HG02571 (cell line): ENCODE data around the gene SH2D2A.

Experiments used
- ATAC-seq: cut with Tn5 transposase; IDR thresholded peaks from one replicate; pipeline ENCODE4 v1.9.1; 2021; ENCODE audit warnings: mild to moderate bottlenecking, moderate library complexity; ENCODE audit not compliant: unreplicated experiment

The SH2D2A gene

GRCh38 chr1:156816561-156817328 is at the start of gene SH2D2A:
SH2D2A (minus strand) TSS chr1:156816848; CDS start chr1:156816708, 140 bp downstream.
- ATAC-seq = no peak

GRCh38 chr1:156865865-156866248 is 49.2 kb upstream of the SH2D2A start:
- ATAC-seq = no peak

GRCh38 chr1:156865258-156865657 is 48.6 kb upstream of the SH2D2A start:
- ATAC-seq = no peak

DNA sequence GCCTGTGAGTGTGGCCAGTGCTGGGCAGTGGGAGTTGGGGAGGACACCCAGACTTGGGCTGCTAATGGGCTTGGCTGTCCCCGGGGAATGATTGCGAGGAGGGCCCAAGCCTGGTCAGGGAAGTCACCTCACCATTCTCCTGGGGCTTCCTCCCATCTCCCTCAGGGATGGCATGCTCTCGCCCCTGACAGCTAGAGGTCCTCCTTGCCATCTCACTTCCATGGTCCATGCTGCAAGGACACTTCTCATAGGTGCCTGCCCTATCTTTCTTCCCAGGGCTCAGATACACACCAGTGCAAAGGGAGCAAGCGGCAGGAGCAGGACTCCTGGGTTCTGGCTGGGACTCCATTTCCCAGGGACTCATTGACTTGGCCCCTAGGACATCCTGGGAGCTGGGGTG is 48.1 kb upstream of the SH2D2A start:
- no peak for ATAC-seq

- no peak for ATAC-seq
Measured at GRCh38 chr1:156863631-156864030, 47.0 kb upstream of the SH2D2A start.

GRCh38 chr1:156862997-156863599 is 46.5 kb upstream of the SH2D2A start:
- no peak for ATAC-seq

DNA sequence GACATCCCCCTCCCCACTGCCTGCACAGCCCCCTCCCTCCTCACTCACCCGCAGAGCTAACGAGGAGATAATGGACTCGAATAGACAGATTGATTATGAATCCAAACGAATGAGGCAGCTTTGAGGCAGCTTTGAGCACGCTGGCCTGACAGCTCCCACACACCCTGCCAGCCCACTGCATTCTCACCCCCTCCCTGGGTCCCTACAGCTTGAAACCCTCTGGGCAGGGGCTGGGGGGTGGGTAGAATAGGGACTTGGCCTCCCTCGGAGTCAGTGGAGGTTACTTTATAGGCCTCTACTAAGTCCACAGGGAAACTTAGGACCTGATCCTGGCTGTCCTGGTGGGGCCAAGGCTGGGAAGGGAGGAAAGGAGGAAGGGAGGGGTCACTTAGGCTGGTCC is 45.9 kb upstream of the SH2D2A start:
- no peak for ATAC-seq

DNA sequence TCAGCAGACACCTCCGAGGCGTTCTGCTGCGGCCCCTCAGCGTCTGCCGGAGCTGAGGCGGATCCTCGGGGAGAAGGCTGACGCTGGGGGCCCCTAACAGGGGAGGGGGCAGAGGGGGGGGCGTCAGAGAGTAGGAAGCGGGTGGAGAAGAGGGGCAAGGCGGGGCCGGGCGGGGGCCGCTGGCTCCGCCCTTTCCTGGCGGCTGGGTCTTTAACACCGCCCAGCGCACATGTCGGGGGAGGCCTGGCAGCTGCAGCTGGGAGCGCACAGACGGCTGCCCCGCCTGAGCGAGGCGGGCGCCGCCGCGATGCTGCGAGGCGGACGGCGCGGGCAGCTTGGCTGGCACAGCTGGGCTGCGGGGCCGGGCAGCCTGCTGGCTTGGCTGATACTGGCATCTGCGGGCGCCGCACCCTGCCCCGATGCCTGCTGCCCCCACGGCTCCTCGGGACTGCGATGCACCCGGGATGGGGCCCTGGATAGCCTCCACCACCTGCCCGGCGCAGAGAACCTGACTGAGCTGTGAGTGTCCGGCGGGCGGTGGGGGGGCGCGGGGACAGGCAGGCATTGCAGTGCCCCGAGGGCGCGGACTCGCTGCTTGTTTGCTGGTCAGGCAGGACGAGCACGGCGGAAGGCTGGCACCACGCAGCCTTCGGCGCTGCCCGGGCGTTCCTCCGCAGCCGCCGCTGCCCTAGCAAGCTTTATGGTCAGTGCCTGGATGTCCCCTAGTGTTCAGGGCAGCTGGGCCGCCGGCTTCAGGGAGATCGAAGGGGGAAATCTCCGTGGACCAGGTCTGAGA is 44.2 kb upstream of the SH2D2A start, which contains the start of gene NTRK1:
TSS of gene NTRK1 (plus strand) at position 238 of the 796 bp plus-strand sequence. CDS start at position 308, 70 bp downstream.
- ATAC-seq = no peak

DNA sequence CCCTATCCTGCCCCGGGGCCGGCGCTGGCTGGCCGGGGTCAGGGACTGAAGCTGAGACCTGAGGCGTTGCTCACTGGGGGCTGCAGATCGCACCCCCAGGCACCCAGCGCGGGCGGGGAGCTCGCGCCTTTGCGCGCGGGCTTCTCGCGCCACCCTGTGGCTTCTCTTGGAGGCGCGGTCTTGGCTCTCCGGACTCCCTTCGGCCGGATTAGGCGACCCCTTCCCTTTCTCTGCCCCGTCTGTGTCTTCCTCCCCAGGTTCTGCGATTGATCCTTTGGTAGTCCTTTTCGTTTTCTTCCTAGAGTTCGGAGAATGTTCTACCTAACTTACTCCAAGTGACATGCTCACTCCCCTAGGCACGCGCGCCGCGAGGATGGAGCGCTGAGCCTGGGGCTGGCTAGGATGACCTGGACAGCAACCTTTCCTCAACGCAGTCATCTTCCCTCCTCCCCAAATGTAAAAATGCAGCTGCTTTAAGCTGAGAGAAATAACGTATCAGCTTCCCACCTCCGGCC is 43.5 kb upstream of the SH2D2A start:
- ATAC-seq = no peak

DNA sequence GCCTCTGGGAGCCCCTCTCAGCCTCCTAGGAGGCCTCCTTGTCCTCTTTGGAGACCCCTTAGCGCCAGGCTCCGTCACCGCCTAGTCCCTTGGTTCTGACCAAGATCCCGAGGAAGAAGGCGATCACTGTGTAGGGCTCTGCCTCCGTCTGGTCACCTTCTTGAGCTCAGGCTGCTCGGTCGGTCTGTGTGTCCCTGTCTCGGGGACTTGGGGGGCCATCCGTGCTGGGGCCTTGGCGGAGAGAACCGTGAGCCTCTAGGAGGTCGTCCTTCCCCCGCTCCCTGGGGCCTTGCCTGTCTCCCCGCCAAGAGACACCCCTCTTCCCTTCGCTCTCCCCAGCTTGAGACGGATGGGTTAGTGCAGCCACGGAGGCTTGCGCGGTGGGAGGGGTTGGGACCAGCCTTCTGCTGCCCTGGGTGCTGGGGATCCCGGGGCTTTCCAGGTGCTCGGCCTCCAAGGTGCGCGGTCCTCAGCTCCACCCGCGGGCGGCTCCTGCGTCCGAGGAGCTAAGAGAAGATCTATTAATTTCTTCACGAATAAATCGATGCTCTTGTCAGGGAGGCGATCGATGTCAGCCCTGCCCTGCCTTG is 43.0 kb upstream of the SH2D2A start:
- ATAC-seq = no peak

DNA sequence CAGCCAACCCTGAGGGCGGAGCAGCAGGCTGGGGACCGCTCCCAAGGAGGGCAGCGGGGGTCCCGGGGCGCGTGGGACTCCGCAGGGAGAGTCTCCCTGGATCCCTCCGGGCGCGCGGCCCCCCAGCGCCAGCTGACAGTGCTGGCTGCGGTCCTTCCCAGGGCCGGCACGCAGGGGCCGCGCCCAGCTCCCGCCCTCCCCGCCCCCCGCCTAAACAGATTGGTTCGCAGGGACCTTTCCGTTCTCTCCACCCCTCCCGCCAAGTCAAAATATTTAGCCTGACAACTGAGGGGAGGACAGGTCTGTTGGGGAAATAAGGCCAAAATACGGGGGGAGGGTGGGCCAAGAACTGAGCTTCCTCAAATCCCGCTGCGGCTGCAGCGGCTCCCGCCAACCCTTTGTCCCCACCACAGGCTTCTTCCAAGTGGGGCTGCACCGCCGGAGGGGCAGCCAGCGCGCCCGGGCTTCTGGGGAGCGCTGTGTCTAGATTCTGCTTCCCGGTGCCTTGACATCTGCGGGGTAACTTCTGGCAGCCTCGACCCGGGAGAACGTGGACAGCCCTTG is 42.4 kb upstream of the SH2D2A start, which contains the start of gene INSRR:
TSS of gene INSRR (minus strand) at position 159 of the 564 bp plus-strand sequence. CDS start 496 bp downstream, outside the sequence.
- ATAC-seq = no peak

DNA sequence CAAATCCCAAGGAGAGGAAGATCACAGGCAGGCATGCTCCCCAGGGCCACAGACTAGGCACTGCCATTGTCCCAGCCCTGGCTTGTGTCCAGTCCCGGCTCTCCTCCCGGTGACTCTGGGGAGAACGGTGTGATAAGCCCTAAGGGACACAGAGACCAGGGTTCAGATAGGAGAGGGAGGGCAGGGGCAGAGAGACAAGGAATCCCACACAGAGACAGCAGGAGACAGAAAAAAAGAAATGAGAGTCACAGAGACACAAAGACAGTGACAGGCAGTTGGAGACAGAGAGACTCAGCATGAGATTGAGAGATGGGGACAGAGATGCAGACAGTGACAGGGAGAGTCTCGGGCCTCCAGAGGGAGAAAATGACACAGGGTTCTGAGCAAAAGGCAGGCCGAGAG is 41.9 kb upstream of the SH2D2A start:
- ATAC-seq = no peak

DNA sequence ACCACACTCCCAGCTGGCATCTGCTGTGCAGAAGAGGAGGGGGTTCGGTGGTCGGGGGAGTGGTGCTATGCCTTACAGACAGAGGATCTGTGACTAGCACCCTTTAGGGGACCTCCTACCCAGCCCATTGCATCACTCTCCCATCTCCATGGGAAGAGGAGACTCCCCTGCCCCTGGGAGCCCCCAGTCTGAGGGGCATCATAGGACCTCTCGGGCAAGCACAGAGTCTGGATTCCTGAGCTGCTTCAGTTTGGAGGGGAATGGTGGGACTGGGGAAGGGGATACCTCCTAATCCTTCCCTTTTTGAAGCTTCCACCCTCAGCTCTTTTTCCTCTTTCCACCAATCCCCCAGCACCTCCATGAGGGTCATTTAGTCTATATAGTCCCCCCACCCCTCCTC is 40.9 kb upstream of the SH2D2A start:
- no peak for ATAC-seq

DNA sequence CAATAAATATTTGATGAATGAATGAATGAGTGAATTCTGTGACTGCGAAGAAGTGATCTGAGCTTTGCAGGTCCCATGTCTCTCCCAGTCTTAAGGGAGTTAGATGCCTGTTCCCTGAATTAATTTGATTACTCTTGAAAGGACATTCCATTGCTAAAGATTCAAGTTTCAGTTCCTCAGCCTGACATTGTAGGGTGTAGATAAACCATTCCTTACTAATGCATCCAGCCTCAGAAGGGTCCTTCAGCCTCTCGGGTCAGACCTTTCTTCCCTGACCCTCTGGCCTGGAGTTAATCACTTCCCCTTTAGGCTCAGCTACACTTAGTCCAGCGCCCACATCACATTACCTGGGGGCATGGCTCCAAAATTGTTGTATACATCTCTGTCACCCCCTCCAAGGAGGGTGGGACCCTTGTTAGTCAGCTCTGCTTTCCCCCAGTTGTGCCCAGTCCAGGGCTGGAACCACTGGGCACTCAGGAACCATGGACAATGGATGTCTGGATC is 39.7 kb upstream of the SH2D2A start:
- no peak for ATAC-seq

DNA sequence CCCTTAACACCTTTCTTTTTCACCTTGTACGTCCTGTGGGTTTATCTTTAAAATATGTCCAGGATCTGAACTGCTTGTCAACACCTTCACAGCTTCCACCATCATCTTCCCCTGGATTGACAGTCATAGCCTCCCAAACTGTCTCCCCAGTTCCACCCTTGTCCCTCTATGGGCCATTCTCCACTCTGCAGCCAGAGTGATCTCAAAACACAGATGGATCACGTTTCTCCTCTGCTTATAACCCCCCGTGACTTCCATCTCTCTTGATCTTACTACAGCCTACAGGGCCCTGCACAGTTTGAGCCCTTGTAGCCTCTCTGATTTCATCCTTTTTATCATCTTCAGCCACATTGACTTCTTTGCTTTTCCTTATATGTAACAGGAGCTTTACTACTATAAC is 38.0 kb upstream of the SH2D2A start:
- no peak for ATAC-seq

- ATAC-seq = no peak
Measured at GRCh38 chr1:156853761-156854160, 37.1 kb upstream of the SH2D2A start.

DNA sequence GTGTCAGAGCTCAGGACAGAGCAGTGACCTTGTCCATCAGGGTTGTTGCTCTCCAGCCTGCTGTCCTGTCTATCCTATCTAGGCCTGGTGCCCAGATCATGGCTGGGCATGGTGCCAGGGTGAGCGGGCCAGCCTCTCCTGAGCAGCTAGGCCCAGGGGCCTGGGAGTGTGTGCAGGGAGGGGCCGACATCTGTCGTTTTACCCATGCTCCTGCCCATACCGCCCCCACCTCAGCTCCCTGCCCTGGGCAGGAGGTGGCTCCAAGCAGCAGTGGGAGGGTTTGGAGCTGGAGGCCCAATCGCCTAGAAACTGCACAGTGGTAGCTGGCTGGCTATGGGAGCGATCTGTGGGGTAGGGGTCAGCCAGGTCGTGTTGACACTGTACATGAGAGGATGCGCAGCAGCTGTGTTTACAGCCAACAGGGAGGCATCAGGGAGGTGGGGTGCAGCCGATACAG is 35.8 kb upstream of the SH2D2A start:
- no peak for ATAC-seq

GRCh38 chr1:156851779-156852417 is 35.2 kb upstream of the SH2D2A start:
- ATAC-seq = no peak

GRCh38 chr1:156849151-156849496 is 32.5 kb upstream of the SH2D2A start:
- no peak for ATAC-seq
